Gastrocnemius medialis (tissue), 4 donors: Measurements from ENCODE around the gene SPC25.
"Not testable (repeated sequence)": the region's sequence is repeated elsewhere in the genome, so short reads cannot be mapped to it uniquely, and the experiment has no call there.

ENCODE experiments used
- CTCF ChIP-seq, 5 experiments: fragments of 450-650 bp in 3 of 5; fragments of 200-600 bp in 2 of 5; sonication (generic) in 2 of 5; IDR thresholded peaks in 4 of 5; conservative IDR thresholded peaks in 1 of 5; 1 replicate in 4 of 5; 2 replicates in 1 of 5; pipeline ENCODE4 v1.5.1; 2016 to 2019; ENCODE audit warnings: antibody characterized with exemption in 5 of 5, mild to moderate bottlenecking in 3 of 5, moderate library complexity in 3 of 5
- POLR2A ChIP-seq, 2 donors: fragments of 450-650 bp; IDR thresholded peaks; one replicate each; pipeline ENCODE4 v1.6.1; 2017; ENCODE audit warnings: antibody characterized with exemption in 2 of 2, mild to moderate bottlenecking in 2 of 2, moderate library complexity in 2 of 2

GRCh38 chr2:168932174-168932573, 41.9 kb upstream of the SPC25 start:
- not testable (repeated sequence) for TF ChIP-seq CTCF (IDR thresholded peaks at IDR 0.05 in 4 of 5, conservative IDR thresholded peaks at IDR 0.05 in 1 of 5); POLR2A (IDR thresholded peaks at IDR 0.05)
